Effector CD4-positive, alpha-beta T cell (primary cell): ENCODE measurements around the gene IFFO2.
A peak's percentile ranks its signal among the peaks of the same experiment; 100 is the strongest.
"Not testable (repeated sequence)": the region's sequence is repeated elsewhere in the genome, so short reads cannot be mapped to it uniquely, and the experiment has no call there.

ENCODE experiments used
- DNase-seq: peaks from one replicate; pipeline ENCODE4 v3.0.0-alpha.2; 2020

IFFO2 gene

DNA sequence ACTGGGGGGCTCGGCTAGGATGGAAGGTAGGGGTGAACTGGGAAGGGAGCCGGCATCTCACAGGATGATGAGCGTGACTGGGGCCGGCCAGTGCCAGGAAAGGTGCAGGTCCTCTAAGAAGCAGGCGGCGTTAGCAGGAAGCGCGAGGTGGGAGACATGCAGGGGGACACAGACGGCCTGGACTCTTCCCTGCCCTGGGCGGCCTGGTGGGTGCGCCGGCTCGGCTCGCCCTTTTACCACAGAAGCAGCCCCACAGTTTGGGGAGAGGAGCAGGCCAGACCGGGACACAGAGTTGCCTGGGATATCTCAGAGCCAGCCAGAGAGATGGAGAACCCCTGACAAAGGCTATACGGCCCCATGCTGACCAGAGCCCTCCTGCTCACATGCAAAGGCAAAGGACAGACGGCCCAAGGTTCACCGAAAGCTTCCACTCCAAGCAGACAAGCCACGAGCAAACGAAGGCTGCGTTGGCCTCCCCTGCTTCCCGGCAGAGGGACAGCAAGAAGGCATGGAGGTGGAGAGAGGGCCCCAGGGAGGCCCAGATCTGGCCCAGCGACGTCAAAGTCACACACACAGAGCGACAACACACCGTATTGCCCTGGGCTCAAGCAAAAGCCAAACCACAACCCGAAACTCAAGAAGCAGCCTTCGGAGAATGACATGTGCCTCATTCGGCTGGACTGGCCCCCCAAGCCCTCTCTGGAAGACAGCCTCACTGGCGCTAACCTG, 39.2 kb downstream of the IFFO2 start:
- DNase-seq, result no peak

DNA sequence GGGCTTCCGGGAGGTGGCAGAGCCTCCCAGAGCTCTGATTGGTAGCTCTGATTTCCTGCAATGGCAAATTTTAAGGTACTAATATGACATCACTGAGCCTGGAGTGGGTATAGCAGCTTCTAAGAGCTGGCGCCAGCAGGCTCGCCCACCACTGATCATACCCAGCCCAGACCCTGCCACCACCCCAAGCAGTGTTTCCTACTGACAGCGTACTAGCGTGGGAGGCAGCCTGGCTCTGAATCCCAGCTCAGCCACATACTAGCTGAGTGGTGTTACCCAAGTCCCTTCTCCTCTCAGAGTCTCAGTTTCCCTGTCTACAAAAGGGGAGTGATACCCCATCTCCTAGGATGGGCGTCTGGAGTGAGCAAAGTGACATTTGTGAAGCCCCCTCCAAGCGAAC, 41.1 kb downstream of the IFFO2 start:
- no peak for DNase-seq

DNA sequence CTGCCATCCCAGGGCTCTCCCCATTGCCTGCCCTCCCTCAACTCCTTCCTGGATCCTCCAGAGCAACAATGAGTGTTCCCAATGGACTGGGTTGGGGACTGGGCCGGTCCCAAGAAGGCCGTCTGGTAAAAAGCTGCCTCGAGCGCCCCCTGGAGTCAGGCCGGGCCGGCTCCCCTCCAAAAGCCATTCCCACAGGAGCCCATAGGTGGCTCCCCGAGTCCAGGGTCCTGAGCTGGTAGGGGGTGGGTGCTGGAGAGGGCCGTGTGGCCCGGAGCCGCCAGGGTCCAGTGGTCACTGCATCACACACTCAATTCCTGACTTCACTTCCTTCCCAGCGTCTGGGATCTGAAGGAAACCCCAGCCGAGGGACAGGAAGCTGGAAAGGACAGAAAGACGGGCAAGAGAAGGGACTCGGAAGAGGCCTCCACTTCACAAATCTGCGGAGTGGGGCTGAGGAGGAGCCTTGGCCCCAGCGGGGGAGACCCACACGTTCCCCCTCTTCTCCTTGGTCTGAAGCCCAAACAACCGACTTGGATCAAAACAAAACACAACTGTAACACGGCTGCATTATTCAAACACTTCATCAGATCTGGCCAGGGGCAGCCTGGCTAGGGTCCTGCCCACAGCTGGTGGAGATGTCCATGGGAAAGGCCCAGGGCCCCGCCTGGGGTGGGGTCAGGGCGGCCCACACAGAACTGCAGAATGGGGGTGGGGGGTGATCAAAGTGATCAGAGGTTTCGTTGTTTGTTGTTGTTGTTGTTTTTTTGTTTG, 43.2 kb downstream of the IFFO2 start:
- DNase-seq, result peak; percentile 65

DNA sequence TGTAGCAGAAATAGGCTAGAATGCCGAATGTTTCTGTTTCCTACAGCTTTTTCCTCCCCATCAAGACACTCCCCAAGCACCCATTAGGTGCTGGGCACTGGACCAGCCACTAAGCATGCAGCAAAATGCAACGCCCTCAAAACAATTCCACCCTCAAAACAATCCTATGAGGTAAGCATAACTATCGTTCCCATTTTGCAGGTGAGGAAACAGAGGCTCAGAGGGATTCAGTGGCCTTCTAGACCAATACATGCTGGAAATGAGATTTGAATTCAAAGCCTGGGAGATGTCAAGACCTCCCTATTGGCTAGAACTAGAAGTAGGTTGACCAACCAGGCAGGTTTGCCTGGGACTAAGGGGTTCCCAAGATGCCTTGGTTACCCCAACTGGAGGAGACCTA, 43.9 kb downstream of the IFFO2 start:
- DNase-seq, result no peak

DNA sequence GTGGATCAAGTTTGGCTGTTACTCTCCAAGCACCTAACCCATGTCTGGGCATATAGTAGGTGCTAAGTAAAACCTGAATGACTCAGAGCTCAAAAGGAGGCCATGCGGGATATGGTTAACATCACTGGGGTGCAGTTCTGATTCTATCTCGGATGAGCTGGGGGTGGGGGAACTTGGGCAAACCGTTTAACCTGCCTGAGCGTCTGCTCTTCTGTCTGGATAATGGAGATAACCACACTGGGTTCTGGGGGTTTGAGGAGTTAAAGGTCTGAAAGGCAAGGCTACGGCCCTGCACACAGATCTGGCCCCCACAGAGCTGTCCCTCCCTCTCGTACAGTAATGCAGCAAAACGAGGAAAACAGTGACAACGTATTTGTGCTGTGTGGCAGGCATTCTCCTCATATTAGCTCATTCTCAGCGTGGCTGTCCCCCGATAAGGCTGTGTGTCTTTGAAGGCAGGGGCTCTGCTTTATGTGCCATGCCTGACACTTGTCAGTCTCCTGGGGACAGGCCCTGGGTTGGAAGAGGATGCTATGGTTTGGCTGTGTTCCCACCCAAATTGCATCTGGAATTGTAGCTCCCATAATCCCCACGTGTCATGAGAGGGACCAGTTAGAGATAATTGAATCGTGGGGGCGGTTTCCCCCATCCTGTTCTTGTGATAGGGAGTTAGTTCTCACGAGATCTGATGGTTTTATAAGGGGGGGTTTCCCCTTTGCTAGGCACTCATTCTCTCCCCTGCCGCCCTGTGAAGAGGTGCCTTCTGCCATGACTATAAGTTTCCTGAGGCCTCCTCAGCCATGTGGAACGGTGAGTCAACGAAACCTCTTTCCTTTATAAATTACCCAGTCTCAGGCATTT, 47.3 kb downstream of the IFFO2 start:
- DNase-seq, result no peak

DNA sequence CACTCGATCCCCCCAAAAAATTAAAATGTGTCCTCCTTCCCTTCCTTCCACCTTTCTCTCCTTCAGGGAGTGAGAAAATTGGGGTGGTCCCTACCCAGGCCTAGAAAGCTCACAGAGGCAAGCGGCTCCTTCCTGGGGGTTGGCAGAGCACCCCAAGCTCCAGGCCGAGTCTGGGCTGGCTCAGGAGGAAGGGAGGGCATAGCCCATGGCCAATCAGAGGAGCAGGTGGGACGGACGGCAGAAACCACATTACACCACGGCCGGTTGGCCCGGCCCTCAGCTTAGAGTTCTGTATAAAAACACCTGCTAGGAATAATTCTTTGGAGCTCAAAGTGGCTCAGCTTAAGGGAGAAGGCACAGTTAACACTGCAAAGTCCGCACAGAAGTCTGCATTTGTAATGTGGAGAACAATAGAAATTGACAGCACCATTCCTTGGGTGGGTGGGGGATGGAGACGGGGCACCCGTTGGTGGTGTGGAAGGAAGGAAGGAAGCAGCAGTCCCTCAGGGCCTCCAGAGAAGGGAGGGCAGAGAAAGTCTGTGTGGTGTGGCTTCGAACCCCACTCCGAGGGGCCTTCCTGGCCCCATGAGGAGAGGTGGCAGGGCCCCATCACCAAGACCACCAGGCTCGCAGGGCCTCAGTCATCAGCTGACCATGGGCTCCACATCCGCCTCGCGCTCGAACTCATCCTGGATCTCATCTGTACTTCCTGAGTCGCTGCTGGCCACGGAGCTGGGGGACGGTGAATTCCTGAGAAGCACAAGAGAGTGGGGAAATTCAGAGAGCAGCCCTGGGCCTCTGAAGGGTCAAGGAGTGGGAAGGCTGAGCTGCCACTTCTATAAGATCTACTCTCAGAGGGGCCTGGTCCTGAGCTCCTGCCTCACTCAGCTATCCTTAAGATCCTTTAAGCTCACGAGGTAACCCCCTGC, 48.3 kb downstream of the IFFO2 start:
- no peak for DNase-seq

DNA sequence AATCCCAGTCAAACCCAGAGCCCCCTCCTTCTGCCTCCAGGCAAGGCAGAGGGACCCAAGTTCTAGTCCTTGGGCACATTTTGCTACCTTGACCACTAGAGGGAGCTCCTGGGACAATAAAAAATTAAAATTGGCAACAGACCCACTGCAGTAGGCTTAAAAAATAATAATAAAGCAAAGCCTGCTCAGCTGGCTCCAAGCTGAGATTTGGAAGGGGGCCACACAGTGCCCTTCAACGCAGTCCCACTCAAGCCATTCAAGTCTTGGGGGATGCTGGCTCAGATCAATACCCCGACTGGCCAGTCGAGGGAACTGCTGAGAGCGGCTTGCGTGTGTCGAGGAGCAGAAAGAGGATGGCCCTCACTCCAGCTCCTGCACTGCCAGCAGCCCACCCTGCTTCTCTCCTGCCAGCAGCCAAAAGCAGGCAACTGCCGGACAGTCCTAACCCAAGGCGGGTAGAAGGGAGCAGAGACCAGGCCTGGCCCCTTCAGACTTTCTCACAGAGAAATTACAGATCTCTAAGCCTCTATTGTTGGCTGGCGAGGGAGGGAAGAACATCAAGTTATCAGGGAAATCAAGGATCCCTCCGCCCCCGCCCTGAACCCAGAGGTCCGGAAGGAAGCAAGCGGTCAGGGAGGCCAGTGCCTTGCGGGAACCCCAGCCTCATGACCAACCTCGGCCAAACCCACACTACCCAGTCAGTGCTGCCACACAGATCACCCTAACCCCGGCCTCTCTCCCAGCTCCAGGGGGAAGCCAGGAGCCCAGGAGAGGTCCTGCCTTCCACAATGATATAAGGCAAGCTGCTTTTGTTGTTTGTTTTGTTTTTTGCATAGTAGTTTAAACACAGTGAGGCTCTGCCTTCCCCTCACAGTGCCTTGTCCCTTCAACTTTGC, 49.2 kb downstream of the IFFO2 start:
- peak; percentile 61 for DNase-seq

DNA sequence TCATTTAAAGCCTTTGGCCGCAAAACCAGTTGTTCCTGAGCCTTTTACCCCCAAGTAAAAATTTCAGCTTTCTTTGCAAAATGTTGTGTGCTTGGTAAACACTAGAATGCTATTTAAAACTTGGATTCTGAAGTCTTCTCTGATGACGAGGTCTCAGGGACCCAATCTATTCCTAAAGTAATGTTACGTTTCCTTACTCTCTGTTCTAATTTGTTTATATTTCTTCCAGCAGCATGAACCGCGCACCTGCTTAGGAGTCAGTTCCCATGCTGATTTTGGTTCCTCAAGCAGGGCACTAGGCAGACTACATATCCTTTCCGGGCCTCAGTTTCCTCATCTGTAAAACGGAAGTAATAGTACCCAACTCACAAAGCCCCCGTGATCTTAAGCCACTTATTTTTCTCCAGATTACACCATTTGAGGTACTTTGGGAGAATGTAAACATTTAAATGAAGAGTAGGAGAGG, 53.2 kb downstream of the IFFO2 start:
- DNase-seq, result no peak

DNA sequence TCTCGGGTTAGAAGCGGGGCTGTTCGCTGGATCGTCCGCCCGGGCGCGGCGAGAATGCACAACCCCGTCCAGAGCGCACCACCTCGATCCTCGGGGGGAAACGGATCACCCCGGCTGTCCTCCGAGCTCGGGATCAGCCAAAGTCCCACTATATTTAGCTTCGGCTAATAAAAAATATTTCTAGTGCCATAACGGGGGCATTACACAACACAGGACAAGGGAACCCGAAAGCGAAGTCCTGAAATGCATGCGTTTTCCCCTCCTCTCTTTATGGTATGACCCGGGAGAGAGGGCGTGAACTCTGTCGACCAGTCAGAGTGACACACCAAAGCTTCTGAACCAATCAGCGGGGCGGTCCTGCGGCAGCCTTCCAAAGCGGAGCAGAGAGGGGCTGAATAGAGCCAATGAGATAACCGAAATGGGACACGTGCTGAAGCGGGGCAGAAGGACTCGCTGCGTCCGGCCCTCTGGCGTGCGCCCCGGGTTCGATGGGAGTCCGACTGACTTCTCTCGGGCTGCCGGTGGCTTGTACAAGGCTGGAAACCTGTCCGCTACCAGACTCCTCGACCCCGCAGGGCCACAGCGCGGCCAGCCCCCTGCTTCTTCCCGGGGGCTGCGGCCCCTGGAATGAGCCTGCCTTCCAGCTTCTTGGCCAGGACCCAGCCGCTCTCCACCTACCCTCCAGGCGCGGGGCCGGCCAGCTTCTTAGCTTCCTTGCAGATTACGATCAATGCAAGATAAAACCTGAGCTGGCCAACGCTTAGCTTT, 53.8 kb downstream of the IFFO2 start, which contains the start of gene ALDH4A1:
ALDH4A1 (minus strand) TSS at position 33 of the 768 bp plus-strand sequence; CDS start at position 1, 32 bp downstream.
- DNase-seq, result peak; percentile 92

DNA sequence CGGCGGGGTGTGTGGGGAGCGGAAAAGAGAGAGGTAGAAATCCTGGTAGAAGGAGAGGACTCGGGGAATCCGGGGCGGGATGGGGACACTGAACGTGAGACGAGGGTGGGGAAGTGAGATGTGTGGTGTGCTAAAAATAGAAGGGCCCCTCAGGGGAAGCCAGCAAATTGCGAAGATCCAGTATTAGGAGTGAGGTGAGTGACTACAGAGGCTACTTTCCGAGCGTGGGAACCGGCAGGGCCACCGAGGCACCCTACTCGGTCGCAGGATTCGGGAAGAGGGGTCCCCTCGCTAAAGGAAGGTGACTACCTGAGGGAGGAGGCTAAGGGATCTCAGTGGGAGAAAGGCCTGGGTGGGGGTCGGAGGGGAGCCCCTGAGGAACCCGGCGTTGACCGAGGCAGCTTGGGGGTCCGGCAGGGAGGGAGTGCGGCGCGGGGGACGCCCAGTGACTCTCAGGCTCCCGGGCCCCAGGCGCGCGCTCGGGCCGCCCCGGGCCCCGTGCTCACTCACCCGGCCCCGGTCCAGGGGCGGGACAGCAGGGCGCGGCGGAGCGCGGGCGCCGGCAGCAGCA, 54.4 kb downstream of the IFFO2 start:
- DNase-seq, result no peak

DNA sequence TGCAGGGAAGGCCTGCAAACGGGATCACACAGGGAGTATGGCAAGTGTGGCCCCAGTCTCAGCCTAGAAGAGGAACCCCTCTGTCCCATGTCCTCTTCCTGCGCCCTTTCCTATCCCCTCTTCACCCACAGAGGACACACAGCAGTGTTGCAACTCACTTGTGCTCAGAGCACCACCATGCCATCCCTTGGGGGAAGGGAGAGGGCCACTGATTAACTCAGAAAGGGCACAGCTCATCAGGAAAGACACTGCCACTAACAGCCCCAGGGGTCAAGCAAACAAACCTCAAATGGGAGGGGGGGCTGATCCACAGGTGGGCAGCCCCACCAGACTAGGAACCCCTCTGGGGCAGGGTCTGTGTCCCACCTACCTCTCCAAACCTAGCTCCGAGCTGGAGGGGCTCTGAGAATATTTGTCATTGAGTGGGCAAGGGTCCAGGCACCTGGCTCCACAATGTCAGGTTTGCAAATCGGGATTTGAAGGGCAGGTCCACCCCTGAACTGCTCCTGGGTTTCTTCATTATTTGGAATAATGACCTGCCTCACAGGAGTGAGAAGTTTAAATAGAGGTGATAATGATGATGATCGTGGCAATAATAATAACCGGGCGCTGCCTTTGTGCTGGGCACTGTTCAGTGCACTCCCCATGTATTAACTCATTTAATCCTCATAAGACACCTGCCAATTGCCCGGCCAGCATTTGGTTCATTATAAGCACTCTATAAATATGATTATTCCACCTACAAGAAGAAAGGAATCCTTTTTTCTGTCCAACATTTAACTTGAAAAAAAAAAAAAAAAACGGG, 55.1 kb downstream of the IFFO2 start:
- DNase-seq, result no peak

DNA sequence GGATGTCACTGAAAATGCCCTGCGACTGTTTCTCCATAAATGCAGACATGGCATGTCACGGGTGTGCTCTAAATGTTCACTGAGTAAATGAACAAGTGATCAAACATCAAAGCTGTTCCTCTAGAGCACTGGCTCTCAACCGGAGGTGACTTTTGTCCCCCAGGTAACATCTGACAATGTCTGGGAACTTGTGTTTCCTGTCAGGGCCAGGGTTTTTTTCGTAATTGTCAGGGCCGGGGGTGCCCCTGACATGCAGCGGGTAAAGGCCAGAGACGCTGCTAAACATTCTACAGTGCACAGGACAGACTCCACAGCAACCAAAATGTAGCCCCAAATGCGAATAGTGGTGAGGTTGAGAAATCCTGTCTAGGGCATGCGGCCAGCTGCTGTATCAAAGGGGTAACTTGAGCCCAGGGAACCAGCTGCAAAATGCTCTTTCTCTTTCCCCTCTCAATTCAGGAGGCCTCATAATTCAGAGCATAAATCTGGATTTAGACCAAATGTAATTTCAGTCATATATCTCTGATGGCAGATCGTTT, 56.1 kb downstream of the IFFO2 start:
- no peak for DNase-seq

DNA sequence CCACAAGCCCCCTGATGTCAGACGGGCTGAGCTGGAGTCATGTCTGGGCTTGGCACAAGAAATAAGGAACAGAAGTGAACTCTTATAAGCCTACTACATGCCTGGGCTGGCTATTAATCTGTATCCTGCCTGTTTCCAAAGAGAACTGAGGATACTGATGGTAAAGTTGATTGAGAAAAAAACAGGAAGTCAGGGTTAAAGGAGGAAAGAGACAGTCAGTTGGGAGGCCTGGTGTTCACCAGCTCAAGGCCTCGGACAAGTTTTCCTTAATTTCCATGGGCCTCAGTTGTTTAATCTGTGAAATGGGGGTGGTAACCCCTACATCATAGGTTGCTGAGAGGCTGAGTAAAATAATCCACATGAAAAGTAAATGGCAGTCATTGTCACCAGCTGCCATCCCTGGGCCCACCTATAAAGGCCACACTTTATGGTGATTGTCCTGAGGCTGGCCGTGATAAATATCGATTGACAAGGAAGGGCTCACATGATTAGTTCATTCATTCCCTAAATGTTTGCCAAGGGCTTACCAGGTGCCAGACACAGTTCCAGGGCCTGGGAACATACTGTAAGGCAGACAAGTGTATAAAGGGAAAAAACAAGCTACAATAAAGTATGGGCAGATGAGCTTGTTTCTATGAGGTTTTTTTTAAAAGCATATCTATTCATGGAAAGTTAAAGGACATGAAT, 57.0 kb downstream of the IFFO2 start:
- no peak for DNase-seq

DNA sequence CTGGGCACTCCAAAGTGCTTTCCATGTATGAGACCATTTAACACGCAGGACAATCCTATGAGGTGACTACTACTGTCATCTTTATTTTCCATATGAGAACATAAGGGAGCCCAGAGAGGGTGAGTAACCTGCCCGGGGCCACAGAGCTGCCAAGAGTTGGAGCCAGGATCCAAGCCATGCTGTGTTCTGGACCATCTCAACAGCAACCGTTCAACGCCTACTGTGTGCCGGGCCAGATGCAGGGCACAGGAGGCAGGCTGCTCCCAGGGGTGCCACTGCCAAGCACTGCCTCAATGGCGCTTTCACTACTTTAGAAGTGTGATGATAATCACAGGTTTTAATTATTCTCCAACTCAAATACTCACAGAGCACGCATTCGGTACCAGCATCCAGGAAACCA, 57.9 kb downstream of the IFFO2 start:
- DNase-seq, result no peak

DNA sequence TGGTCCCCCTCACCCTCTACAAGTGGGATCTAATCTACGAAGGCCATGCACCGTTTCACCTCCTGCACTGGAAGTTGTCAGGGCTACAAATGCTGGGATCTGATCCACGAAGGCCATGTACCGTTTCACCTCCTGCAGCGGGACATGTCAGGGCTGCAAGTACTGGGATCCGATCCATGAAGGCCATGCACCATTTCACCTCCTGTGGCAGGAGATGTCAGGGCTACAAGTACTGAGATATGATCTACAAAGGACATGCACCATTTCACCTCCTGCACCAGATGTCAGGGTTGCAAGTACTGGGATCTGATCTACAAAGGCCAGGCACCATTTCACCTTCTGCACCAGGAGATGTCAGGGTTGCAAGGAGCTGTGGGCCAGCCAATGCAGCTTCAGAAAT, 61.2 kb downstream of the IFFO2 start:
- DNase-seq, result no peak

DNA sequence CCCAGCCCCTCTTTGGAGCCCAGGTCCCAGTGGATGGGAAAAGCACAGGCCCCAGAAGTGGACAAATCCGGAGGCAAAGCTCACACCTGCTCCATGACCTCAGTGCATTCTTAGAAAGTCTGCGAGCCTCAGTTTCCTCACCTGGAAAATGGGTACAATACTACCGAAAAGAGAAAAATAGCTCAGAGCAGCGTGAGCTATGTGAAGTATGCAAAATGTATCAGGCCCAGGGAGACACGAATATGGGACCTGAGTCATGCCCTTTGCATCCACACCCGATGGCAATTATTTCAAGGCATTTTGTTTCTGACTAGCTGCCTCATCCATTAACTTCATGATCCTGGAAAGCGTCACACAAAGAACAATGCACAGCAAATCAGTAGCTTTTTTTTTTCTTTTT, 63.4 kb downstream of the IFFO2 start:
- DNase-seq, result no peak

DNA sequence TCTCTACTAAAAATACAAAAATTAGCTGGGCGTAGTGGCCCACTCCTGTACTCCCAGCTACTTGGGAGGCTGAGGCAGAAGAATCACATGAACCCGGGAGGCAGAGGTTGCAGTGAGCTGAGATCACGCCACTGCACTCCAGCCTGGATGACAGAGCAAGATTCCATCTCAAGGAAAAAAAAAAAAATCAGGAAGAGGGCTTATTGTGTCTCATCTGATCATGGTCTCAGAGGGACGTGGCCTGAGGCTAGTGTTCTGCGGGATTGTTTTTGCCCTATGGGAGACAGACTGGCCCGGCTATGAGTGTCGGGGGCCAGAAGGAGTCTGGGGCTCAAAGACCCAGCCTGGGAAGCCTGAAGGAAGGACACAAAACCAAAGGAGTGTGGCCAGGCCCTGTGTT, 64.6 kb downstream of the IFFO2 start:
- DNase-seq, result not testable (repeated sequence)

DNA sequence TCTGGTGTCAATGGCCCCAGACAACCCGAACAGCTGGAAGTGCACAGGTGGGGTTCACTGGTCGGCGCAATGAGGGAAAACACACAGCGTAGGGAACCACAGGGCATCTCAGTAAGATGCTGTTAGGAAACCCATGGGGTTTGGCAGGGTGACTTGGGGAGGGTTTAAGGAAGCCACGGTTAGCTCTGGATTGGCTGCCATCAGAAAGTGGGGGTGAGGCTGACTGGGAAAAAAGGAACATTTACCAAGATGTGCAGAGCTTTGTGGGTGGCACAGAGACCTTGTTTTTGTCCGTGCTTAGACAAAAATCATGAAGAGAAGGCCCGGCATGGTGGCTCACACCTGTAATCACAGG, 65.1 kb downstream of the IFFO2 start:
- no peak for DNase-seq
